HCT116 (cell line): ENCODE data around the gene PROSER3. TPM values are rescaled to one million over a fixed set of nuclear protein-coding genes. Genes with fewer than 3 reads are reported as not detected.

Experiments used
- ATAC-seq: fragments of 200-7000 bp; cut with Tn5 transposase; 2 replicates; pipeline ENCODE4 v1.9.1; 2020; ENCODE audit warnings: mild to moderate bottlenecking, moderate library complexity
- BruUV-seq: library from RNA; stranded (reverse); fragments of 400-500 nt; replicated peaks from 2 replicates; lab custom pipeline; 2021; lab: Mats Ljungman, UMichigan
- CTCF ChIA-PET: fragments of 300-600 bp; sonication (Branson Sonifier 250); formaldehyde crosslinking; loops from one replicate; lab custom pipeline; 2021; ENCODE audit warnings: antibody characterized with exemption; lab: Charles Lee
- POLR2A ChIA-PET: fragments of 300-600, 350-600 bp; sonication (Branson Sonifier 250); formaldehyde crosslinking; loops from one replicate; lab custom pipeline; 2021; ENCODE audit warnings: antibody characterized with exemption; lab: Charles Lee
- RAD21 ChIA-PET, 2 experiments: fragments of 300-600 bp; sonication (Branson Sonifier 250); formaldehyde crosslinking; loops; one replicate each; lab custom pipeline; 2023; ENCODE audit warnings: low total read pairs in 2 of 2; ENCODE audit not compliant: uncharacterized antibody in 2 of 2, unreplicated experiment in 2 of 2, low non-redundant PET in 1 of 2; lab: Charles Lee
- DNase-seq: peaks from one replicate; pipeline ENCODE4 v3.0.0-alpha.2; 2010; ENCODE audit warnings: low read depth, low spot score
- H2AFZ ChIP-seq: fragments of 200-600 bp; shearing (Covaris generic), sonication (generic); 2 replicates; pipeline ENCODE4 v1.6.1; 2017; ENCODE audit warnings: low read depth, mixed run types, mixed read lengths, antibody characterized with exemption, low read length; ENCODE audit not compliant: poor library complexity, severe bottlenecking
- H3K27ac ChIP-seq: 2 replicates; pipeline ENCODE4 v1.5.1; 2012; ENCODE audit warnings: low read depth, low read length
- H3K27me3 ChIP-seq: fragments of 200-600 bp; sonication (generic); 2 replicates; pipeline ENCODE4 v1.6.1; 2016; ENCODE audit warnings: mixed run types, low read length, mixed read lengths; ENCODE audit not compliant: insufficient read depth
- H3K36me3 ChIP-seq, 2 experiments: fragments of 200-500 bp in 1 of 2; fragments of 200-600 bp in 1 of 2; sonication (Bioruptor generic) in 1 of 2; sonication (generic) in 1 of 2; 2 replicates each; pipeline versions ENCODE4 v1.5.1 to v1.6.1; 2014 to 2016; ENCODE audit warnings: low read length in 2 of 2, inconsistent platforms in 1 of 2, mixed read lengths in 1 of 2, mixed run types in 1 of 2; ENCODE audit not compliant: insufficient read depth in 2 of 2, control insufficient read depth in 1 of 2
- H3K4me1 ChIP-seq, 2 experiments: fragments of 200-600 bp in 1 of 2; sonication (generic) in 1 of 2; 2 replicates each; pipeline versions ENCODE4 v1.5.1 to v1.6.1; 2012 to 2017; ENCODE audit warnings: low read length in 2 of 2, inconsistent platforms in 1 of 2, mild to moderate bottlenecking in 1 of 2, mixed read lengths in 1 of 2, mixed run types in 1 of 2, moderate library complexity in 1 of 2; ENCODE audit not compliant: insufficient read depth in 2 of 2, control insufficient read depth in 1 of 2
- H3K4me2 ChIP-seq: fragments of 200-600 bp; sonication (generic); 2 replicates; pipeline ENCODE4 v1.6.1; 2017; ENCODE audit warnings: mixed run types, low read length, mixed read lengths
- H3K4me3 ChIP-seq, 2 experiments: fragments of 200-600 bp in 1 of 2; sonication (generic) in 1 of 2; replicated peaks in 1 of 2; 2 replicates each; pipeline ENCODE4 v1.5.1; 2011 to 2016; ENCODE audit warnings: low read length in 2 of 2, control low read depth in 1 of 2, low read depth in 1 of 2, mild to moderate bottlenecking in 1 of 2, mixed read lengths in 1 of 2, mixed run types in 1 of 2
- H3K79me2 ChIP-seq: fragments of 200-600 bp; sonication (generic); 2 replicates; pipeline ENCODE4 v1.6.1; 2017; ENCODE audit warnings: mild to moderate bottlenecking, mixed run types, low read length, moderate library complexity, mixed read lengths; ENCODE audit not compliant: insufficient read depth
- H3K9ac ChIP-seq: fragments of 200-600 bp; sonication (generic); 2 replicates; pipeline ENCODE4 v1.6.1; 2016; ENCODE audit warnings: low read length, mixed read lengths
- H3K9me2 ChIP-seq: fragments of 200-600 bp; sonication (generic), shearing (Covaris generic); 2 replicates; pipeline ENCODE4 v1.6.1; 2017; ENCODE audit warnings: mixed run types, mild to moderate bottlenecking, moderate library complexity; ENCODE audit not compliant: insufficient read depth
- H3K9me3 ChIP-seq, 2 experiments: fragments of 200-500 bp in 1 of 2; fragments of 200-600 bp in 1 of 2; sonication (Bioruptor generic) in 1 of 2; sonication (generic) in 1 of 2; 2 replicates each; pipeline ENCODE4 v1.6.1; 2014 to 2017; ENCODE audit warnings: low read length in 2 of 2, mixed read lengths in 2 of 2, inconsistent platforms in 1 of 2, low read depth in 1 of 2, mild to moderate bottlenecking in 1 of 2, mixed run types in 1 of 2, moderate library complexity in 1 of 2; ENCODE audit not compliant: control insufficient read depth in 1 of 2, insufficient read depth in 1 of 2
- H4K20me1 ChIP-seq: fragments of 200-600 bp; sonication (generic), shearing (Covaris generic); 2 replicates; pipeline ENCODE4 v1.6.1; 2017; ENCODE audit warnings: mixed run types, mild to moderate bottlenecking, moderate library complexity; ENCODE audit not compliant: insufficient read depth
- ELF1 ChIP-seq: IDR thresholded peaks from 2 replicates; pipeline ENCODE4 v1.6.1; 2012; ENCODE audit warnings: low read depth, borderline replicate concordance
- EZH2 ChIP-seq: fragments of 200-600 bp; sonication (generic); IDR thresholded peaks from 2 replicates; pipeline ENCODE4 v1.6.1; 2017; ENCODE audit warnings: antibody characterized with exemption, mixed run types
- POLR2A ChIP-seq: IDR thresholded peaks from 2 replicates; pipeline ENCODE4 v1.7.0; 2011; ENCODE audit warnings: borderline replicate concordance; ENCODE audit not compliant: insufficient read depth, insufficient read length; ENCODE audit errors: extremely low read depth
- POLR2AphosphoS5 ChIP-seq: IDR thresholded peaks from 2 replicates; pipeline ENCODE4 v1.6.1; 2011; ENCODE audit warnings: mild to moderate bottlenecking, low read depth, low read length, moderate library complexity
- YY1 ChIP-seq: IDR thresholded peaks from 2 replicates; pipeline ENCODE4 v1.6.1; 2011; ENCODE audit warnings: low read length, low read depth, moderate library complexity, mild to moderate bottlenecking; ENCODE audit not compliant: insufficient replicate concordance; ENCODE audit errors: extremely low read depth
- ZFX ChIP-seq: fragments of 450-650 bp; IDR thresholded peaks from 2 replicates; pipeline ENCODE4 v1.6.1; 2017
- ZNF274 ChIP-seq: fragments of 200-500 bp; sonication (Bioruptor generic); IDR thresholded peaks from 2 replicates; pipeline ENCODE4 v1.6.1; 2014; ENCODE audit warnings: mild to moderate bottlenecking, low read depth, low read length, inconsistent platforms
- intact Hi-C: fragments of 100-400 bp; cut with micrococcal nuclease; formaldehyde crosslinking; loops from 2 replicates; pipeline ENCODE4 v1.10.0; 2022
- total RNA-seq: library from RNA; stranded (reverse); gene quantifications from one replicate; pipeline ENCODE4 v1.2.1, GENCODE V29; 2021; ENCODE audit not compliant: unreplicated experiment
- TF ChIP-seq, protein P1 (sequence below), 3 experiments: fragments of 200-600 bp in 1 of 3; sonication (generic) in 1 of 3; IDR thresholded peaks in 2 of 3; conservative IDR thresholded peaks in 1 of 3; 2 replicates each; pipeline ENCODE4 v1.5.1; 2012 to 2017; ENCODE audit warnings: low read depth in 2 of 3, low read length in 2 of 3, antibody characterized with exemption in 1 of 3, borderline replicate concordance in 1 of 3, control low read depth in 1 of 3, mild to moderate bottlenecking in 1 of 3, mixed read lengths in 1 of 3, mixed run types in 1 of 3, moderate library complexity in 1 of 3; ENCODE audit not compliant: insufficient read depth in 1 of 3

PROSER3 gene
- total RNA-seq, 1 experiment from 2014 or later = 42.5 TPM

DNA sequence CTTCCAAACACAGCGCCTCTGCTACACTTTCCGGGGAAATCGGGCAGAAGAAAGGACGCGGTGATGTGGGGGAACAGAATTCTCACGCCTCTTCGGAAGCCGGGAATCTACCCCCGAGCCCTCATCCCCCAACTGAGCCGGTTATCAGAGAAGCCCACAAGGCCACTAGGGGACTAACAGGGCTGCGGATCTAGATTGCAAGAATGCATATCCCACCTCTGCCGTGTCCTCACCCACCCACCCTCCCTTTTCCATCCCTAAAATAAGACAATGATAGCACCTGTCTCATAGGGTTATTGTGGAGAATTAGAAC, 16.8 kb upstream of the PROSER3 start:
- POLR2A ChIA-PET = interaction anchor here (0.8 to 2.2 kb wide), 6 partner anchors 7 to 231 kb away, joined by 3 to 8 read pairs (median 4); partner anchors contain the start of gene LIN37
- Histone ChIP-seq H3K9me2 (no peaks in the 10 kb centered on the region), H3K79me2 (peaks cover 7% of the 10 kb centered on the region; the same call in 1 of the 2 replicates), H3K27ac (peak overlapping the region; percentile 73), H3K4me2 (peak overlapping the region; percentile 100), H3K36me3 (peaks cover 14 to 23% of the 10 kb centered on the region in 2 experiments; a peak in 3 of 4 replicates), H2AFZ (peak overlapping the region; percentile 78), H3K9ac (peak overlapping the region; percentile 67), H3K9me3 (no peaks in the 10 kb centered on the region), H3K4me3 (peak overlapping the region; percentile 61 to 74), H4K20me1 (no peaks in the 10 kb centered on the region), H3K27me3 (no peaks in the 10 kb centered on the region), H3K4me1 (peaks cover 20 to 28% of the 10 kb centered on the region in 2 experiments)
- CTCF ChIA-PET = interaction anchor here (1.1 kb wide), 1 partner anchor 18 kb away, joined by 3 read pairs; no protein-coding TSS in a partner anchor
- intact Hi-C loops = no loop called here
- ATAC-seq (no peak), DNase-seq (no peak)
- TF ChIP-seq, protein P1, sequence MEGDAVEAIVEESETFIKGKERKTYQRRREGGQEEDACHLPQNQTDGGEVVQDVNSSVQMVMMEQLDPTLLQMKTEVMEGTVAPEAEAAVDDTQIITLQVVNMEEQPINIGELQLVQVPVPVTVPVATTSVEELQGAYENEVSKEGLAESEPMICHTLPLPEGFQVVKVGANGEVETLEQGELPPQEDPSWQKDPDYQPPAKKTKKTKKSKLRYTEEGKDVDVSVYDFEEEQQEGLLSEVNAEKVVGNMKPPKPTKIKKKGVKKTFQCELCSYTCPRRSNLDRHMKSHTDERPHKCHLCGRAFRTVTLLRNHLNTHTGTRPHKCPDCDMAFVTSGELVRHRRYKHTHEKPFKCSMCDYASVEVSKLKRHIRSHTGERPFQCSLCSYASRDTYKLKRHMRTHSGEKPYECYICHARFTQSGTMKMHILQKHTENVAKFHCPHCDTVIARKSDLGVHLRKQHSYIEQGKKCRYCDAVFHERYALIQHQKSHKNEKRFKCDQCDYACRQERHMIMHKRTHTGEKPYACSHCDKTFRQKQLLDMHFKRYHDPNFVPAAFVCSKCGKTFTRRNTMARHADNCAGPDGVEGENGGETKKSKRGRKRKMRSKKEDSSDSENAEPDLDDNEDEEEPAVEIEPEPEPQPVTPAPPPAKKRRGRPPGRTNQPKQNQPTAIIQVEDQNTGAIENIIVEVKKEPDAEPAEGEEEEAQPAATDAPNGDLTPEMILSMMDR (IDR thresholded peaks at IDR 0.05 in 2 of 3, conservative IDR thresholded peaks at IDR 0.05 in 1 of 3; ENCODE audit: borderline replicate concordance in 1 of 3, insufficient read depth in 1 of 3, low read depth in 2 of 3, low read length in 2 of 3) = 0 out of 6 replicates have a peak, but pooled peaks of 1 of the 3 experiments have one; percentile 4
- no peak for TF ChIP-seq ZNF274
- no TSS peak for BruUV-seq
- RAD21 ChIA-PET = interaction anchor here (0.8 kb wide), 2 partner anchors 7 to 190 kb away, joined by 3 read pairs; partner anchors contain the start of gene LIN37 (in 1 of the 2)

DNA sequence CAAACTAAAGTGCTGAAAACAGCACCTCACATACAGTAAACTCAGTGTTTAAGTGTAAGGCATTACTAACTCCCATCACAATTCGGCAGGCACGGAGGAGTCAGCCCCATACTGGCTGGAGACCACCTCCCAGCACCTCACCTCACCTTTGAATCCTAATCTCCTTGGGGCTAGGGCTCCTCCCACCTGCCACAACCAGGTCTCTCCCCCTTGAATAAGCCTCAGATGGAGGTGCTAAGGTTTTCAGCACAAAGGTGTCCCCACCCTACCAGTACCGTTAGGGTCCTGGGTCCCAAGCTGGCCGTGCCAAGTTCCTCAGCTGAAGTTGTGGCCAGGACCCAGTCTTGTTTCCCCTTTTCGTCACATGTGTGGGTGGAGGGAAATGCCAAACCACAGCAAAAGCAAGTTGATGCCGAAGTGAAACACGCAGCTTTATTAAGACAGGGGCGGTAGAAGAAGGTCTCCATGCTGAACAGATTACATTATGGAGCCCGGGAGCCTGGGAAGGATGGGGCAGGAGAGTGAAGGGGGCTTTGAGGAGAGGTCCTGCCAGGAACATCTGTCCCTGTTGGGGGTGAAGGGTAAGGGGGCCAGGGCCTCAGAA, 15.8 kb upstream of the PROSER3 start, which contains the start of gene IGFLR1:
TSS of gene IGFLR1 (minus strand) at position 332 of the 604 bp plus-strand sequence. CDS start 1,272 bp downstream, outside the sequence.
- no peaks in the 10 kb centered on the region for H3K9me3 ChIP-seq
- ATAC-seq = no peak
- H2AFZ ChIP-seq = no peak within 1 kb of the TSS
- no peaks in the 10 kb centered on the region for H3K9me2 ChIP-seq
- no peak for TF ChIP-seq ZFX
- no peak for TF ChIP-seq YY1
- TF ChIP-seq ELF1 = no peak
- no peak for TF ChIP-seq POLR2AphosphoS5
- no peak for TF ChIP-seq ZNF274
- no peak for TF ChIP-seq POLR2A
- TF ChIP-seq EZH2 = no peak
- RAD21 ChIA-PET = no interaction called here
- peaks cover 8 to 14% of the 10 kb centered on the region in 2 experiments; a peak in 2 of 4 replicates for H3K36me3 ChIP-seq
- no peak within 1 kb of the TSS for H3K4me3 ChIP-seq
- H3K79me2 ChIP-seq = peaks cover 15% of the 10 kb centered on the region
- no peak within 1 kb of the TSS for H3K4me2 ChIP-seq
- intact Hi-C loops = no loop called here
- no peak within 1 kb of the TSS for H3K9ac ChIP-seq
- no peaks in the 10 kb centered on the region for H4K20me1 ChIP-seq
- DNase-seq = no peak
- no TSS peak for BruUV-seq
- H3K27me3 ChIP-seq = no peaks in the 10 kb centered on the region
- CTCF ChIA-PET = no interaction called here
- POLR2A ChIA-PET = no interaction called here
- H3K27ac ChIP-seq = no peak within 1 kb of the TSS
- peaks cover 29 to 34% of the 10 kb centered on the region in 2 experiments for H3K4me1 ChIP-seq
